Sigmoid colon (tissue), 7 donors: ENCODE results near the gene WNT6. TPM values are rescaled to one million over a fixed set of nuclear protein-coding genes. Genes with fewer than 3 reads are reported as not detected.

ENCODE experiments used
- DNase-seq: peaks from one replicate; pipeline ENCODE4 v3.0.0-alpha.2; 2019
- H3K27ac ChIP-seq, 4 donors: fragments of 200-600 bp; sonication (generic); one replicate each; pipeline ENCODE4 v1.5.1; 2016 to 2019; ENCODE audit warnings: mild to moderate bottlenecking in 1 of 4
- H3K27me3 ChIP-seq, 3 donors: fragments of 200-600 bp; sonication (generic); one replicate each; pipeline ENCODE4 v1.5.1; 2019; ENCODE audit warnings: mild to moderate bottlenecking in 1 of 3
- H3K36me3 ChIP-seq, 4 donors: fragments of 200-600 bp; sonication (generic); one replicate each; pipeline ENCODE4 v1.5.1; 2016 to 2019
- H3K4me1 ChIP-seq, 4 donors: fragments of 200-600 bp; sonication (generic); one replicate each; pipeline ENCODE4 v1.5.1; 2017 to 2019
- H3K4me3 ChIP-seq, 4 donors: fragments of 200-600 bp; sonication (generic); one replicate each; pipeline ENCODE4 v1.5.1; 2017 to 2019; ENCODE audit warnings: mild to moderate bottlenecking in 2 of 4, moderate library complexity in 1 of 4
- H3K9me3 ChIP-seq, 4 donors: fragments of 200-600 bp in 3 of 4; sonication (generic) in 3 of 4; one replicate each; pipeline versions ENCODE4 v1.5.1 to v1.6.1; 2013 to 2019
- CTCF ChIP-seq, 4 experiments: fragments of 450-650 bp in 3 of 4; fragments of 200-600 bp in 1 of 4; IDR thresholded peaks; one replicate each; pipeline ENCODE4 v1.5.1; 2016 to 2019; ENCODE audit warnings: antibody characterized with exemption in 4 of 4, mild to moderate bottlenecking in 3 of 4, moderate library complexity in 2 of 4
- EP300 ChIP-seq, 4 donors: sonication (generic); formaldehyde crosslinking; IDR thresholded peaks; one replicate each; pipeline ENCODE4 v1.6.1; 2017; ENCODE audit warnings: antibody characterized with exemption in 4 of 4
- POLR2A ChIP-seq, 2 donors: fragments of 450-650 bp; IDR thresholded peaks; one replicate each; pipeline ENCODE4 v1.6.1; 2016; ENCODE audit warnings: antibody characterized with exemption in 2 of 2, mild to moderate bottlenecking in 2 of 2, moderate library complexity in 2 of 2
- POLR2AphosphoS5 ChIP-seq, 4 donors: sonication (generic); formaldehyde crosslinking; IDR thresholded peaks; one replicate each; pipeline ENCODE4 v1.6.1; 2017; ENCODE audit warnings: antibody characterized with exemption in 4 of 4
- WGBS, 2 donors: extraction: QIAGEN DNeasy Blood & Tissue Kit; methylation state at CpG; one replicate each; pipeline ENCODE4 v1.1.7; 2013; 5-methylcytosine and 5-hydroxymethylcytosine counted together
- intact Hi-C: fragments of 100-400 bp; cut with DNase I; formaldehyde crosslinking; loops from one replicate; pipeline ENCODE4 v1.15.1; 2023
- polyA plus RNA-seq, 3 donors: library from polyadenylated mRNA; stranded (reverse); fragments of 200-250 nt; gene quantifications; one replicate each; pipeline ENCODE4 v1.2.3, GENCODE V29; 2013
- total RNA-seq, 4 donors: library from RNA; depleted of rRNA; stranded (reverse); fragments of >200 nt; gene quantifications; one replicate each; pipeline ENCODE4 v1.1.0, GENCODE V29; 2016
- donor health status: healthy with polysubstance abuse.
- donor health status: Bipolar disorder and iron deficiency.
- donor health status: healthy.

The WNT6 gene
- total and polyA plus RNA-seq, 7 donors = 1.5 to 3.9 (median 2.9) TPM; not detected in 2

- WGBS, 2 donors = 64 to 74% methylated on average over 14 of the region's 14 CpGs
- intact Hi-C loops = no loop called here
- DNase-seq = no peak
- Histone ChIP-seq H3K4me1 (no peaks in the 10 kb centered on the region), H3K4me3 (no peak overlapping the region), H3K27ac (no peak overlapping the region), H3K36me3 (no peaks in the 10 kb centered on the region), H3K9me3 (no peaks in the 10 kb centered on the region), H3K27me3 (peaks cover 0 to 15% (median 0%) of the 10 kb centered on the region in 3 donors)
- TF ChIP-seq EP300 (IDR thresholded peaks at IDR 0.05) = no peak
- TF ChIP-seq POLR2AphosphoS5 (IDR thresholded peaks at IDR 0.05) = no peak
- no peak for TF ChIP-seq POLR2A (IDR thresholded peaks at IDR 0.05)
- no peak for TF ChIP-seq CTCF (IDR thresholded peaks at IDR 0.05)
Observed at GRCh38 chr2:218827701-218828476, 31.7 kb upstream of the WNT6 start.

GRCh38 chr2:218828477-218828778 is 31.2 kb upstream of the WNT6 start:
- no peak for DNase-seq
- no peaks in the 10 kb centered on the region for H3K36me3 ChIP-seq
- H3K27me3 ChIP-seq = peaks cover 0 to 15% (median 0%) of the 10 kb centered on the region in 3 donors
- no peaks in the 10 kb centered on the region for H3K9me3 ChIP-seq
- H3K4me1 ChIP-seq = no peaks in the 10 kb centered on the region
- WGBS, 2 donors = 84 to 93% methylated on average over 4 of the region's 4 CpGs
- no peak for TF ChIP-seq POLR2A (IDR thresholded peaks at IDR 0.05)
- no peak for TF ChIP-seq POLR2AphosphoS5 (IDR thresholded peaks at IDR 0.05)
- no peak for TF ChIP-seq CTCF (IDR thresholded peaks at IDR 0.05)
- TF ChIP-seq EP300 (IDR thresholded peaks at IDR 0.05) = no peak
- no peak overlapping the region for H3K27ac ChIP-seq
- intact Hi-C loops = no loop called here
- no peak overlapping the region for H3K4me3 ChIP-seq

GRCh38 chr2:218829868-218830451 is 29.6 kb upstream of the WNT6 start:
- 77 to 79% methylated on average over 17 of the region's 17 CpGs for whole genome bisulfite sequencing, 2 donors
- Histone ChIP-seq H3K27ac (no peak overlapping the region), H3K4me3 (no peak overlapping the region), H3K36me3 (no peaks in the 10 kb centered on the region), H3K9me3 (no peaks in the 10 kb centered on the region), H3K4me1 (no peaks in the 10 kb centered on the region), H3K27me3 (peaks cover 0 to 28% (median 3%) of the 10 kb centered on the region in 3 donors)
- TF ChIP-seq POLR2AphosphoS5 (IDR thresholded peaks at IDR 0.05) (no peak), CTCF (IDR thresholded peaks at IDR 0.05) (no peak), EP300 (IDR thresholded peaks at IDR 0.05) (no peak)
- DNase-seq = no peak
- intact Hi-C loops = no loop called here

GRCh38 chr2:218830526-218831306 is 28.9 kb upstream of the WNT6 start:
- H3K27me3 ChIP-seq = peaks cover 3 to 33% (median 4%) of the 10 kb centered on the region in 3 donors
- WGBS, 2 donors = 83% methylated on average over 3 of the region's 3 CpGs
- intact Hi-C loops = no loop called here
- H3K4me3 ChIP-seq = no peak overlapping the region
- H3K27ac ChIP-seq = no peak overlapping the region
- TF ChIP-seq POLR2AphosphoS5 (IDR thresholded peaks at IDR 0.05) (no peak), EP300 (IDR thresholded peaks at IDR 0.05) (no peak), CTCF (IDR thresholded peaks at IDR 0.05) (no peak), POLR2A (IDR thresholded peaks at IDR 0.05) (no peak)
- H3K4me1 ChIP-seq = no peaks in the 10 kb centered on the region
- H3K9me3 ChIP-seq = no peaks in the 10 kb centered on the region
- no peaks in the 10 kb centered on the region for H3K36me3 ChIP-seq
- no peak for DNase-seq
